Raji (cell line): ENCODE results near the gene MMGT1.

Experiments used
- POLR2A ChIP-seq: IDR thresholded peaks from 2 replicates; pipeline ENCODE4 v1.6.1; 2011; ENCODE audit warnings: low read depth, low read length, control low read depth; ENCODE audit not compliant: insufficient read depth

The MMGT1 gene

GRCh38 chrX:135974279-135974856 lies 580 bp upstream of the MMGT1 start:
- TF ChIP-seq POLR2A = no peak

- no peak for TF ChIP-seq POLR2A
Observed at GRCh38 chrX:135973025-135973547, 702 bp downstream of the MMGT1 start.

DNA sequence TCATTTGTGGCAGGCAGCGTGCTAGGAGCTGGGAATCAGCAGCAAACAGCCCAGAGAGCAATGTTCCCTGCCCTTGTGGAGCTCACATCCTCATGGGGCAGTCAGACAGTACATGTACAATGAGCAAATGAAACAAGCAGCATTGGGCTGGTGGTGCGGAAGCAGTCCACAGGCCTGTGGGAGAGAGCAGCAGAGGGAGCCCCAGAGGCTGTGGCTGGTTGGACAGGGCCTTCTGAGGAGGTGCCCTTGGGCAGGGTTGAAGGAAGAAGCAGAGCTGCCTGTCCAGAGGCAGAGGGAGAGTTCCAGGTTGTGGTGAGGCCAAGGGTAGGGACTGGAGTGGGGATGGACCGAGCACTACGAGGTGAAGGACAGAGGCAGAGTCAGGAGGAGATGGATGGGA lies 22.5 kb downstream of the MMGT1 start:
- TF ChIP-seq POLR2A = no peak

- TF ChIP-seq POLR2A = no peak
Observed at GRCh38 chrX:135944486-135944885, 29.3 kb downstream of the MMGT1 start.

GRCh38 chrX:135931644-135932487 lies 41.9 kb downstream of the MMGT1 start:
- no peak for TF ChIP-seq POLR2A

- no peak for TF ChIP-seq POLR2A
Observed at GRCh38 chrX:135927897-135928296, 45.9 kb downstream of the MMGT1 start.

GRCh38 chrX:135923353-135923752 lies 50.4 kb downstream of the MMGT1 start:
- no peak for TF ChIP-seq POLR2A

GRCh38 chrX:135914404-135914803 lies 59.4 kb downstream of the MMGT1 start:
- no peak for TF ChIP-seq POLR2A
